ENCODE results near the gene BRDT. TPM values are rescaled to one million over a fixed set of nuclear protein-coding genes. Genes with fewer than 3 reads are reported as not detected.

Gene BRDT
- total and polyA plus RNA-seq, 2 of the 13 experiments (the other 11 are each of a cell fraction or from before 2014, with no cell fraction given): not detected

DNA sequence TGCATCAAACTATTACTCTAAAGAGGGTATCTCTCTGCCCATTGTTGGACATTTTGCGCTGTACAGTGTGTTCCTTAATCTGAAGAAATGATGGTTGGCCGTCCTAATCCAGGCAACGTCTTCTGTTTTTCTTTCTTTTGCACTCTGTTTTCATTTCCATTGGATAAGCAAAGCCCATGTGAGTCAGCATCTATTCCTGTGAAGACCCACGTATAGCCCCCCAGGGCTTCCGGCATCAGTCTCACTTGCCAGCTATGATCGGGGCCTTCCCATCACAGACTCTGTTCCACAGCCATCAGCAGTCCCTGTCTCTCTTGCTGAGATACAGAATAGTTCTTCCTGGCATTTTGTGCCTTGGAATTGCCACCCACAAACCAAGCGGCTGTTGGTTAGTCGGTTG lies 29.2 kb upstream of the BRDT start:
- POLR2A ChIA-PET: no interaction called here
- Histone ChIP-seq H3K27ac (ENCODE audit: extremely low read length, insufficient read depth, low read length) (no peak overlapping the region), H3K27me3 (ENCODE audit: control insufficient read depth in 1 of 2, insufficient read depth in 2 of 2, low read length in 2 of 2) (no peaks in the 10 kb centered on the region), H3K9ac (ENCODE audit: insufficient read depth, low read depth, low read length) (no peak overlapping the region), H3K4me3 (replicated peaks in 1 of 3; ENCODE audit: insufficient read depth in 1 of 3, low read depth in 2 of 3, low read length in 3 of 3) (no peak overlapping the region), H3K36me3 (replicated peaks in 1 of 2; ENCODE audit: control insufficient read depth in 1 of 2, insufficient read depth in 2 of 2, low read length in 2 of 2) (no peaks in the 10 kb centered on the region), H3K4me2 (ENCODE audit: low read depth, low read length) (no peak overlapping the region), H3K4me1 (ENCODE audit: insufficient read depth, low read length) (peaks cover 11% of the 10 kb centered on the region), H3K9me3 (ENCODE audit: low read length) (no peaks in the 10 kb centered on the region), H2AFZ (ENCODE audit: low read length) (no peak overlapping the region), H4K20me1 (ENCODE audit: insufficient read depth, low read length) (no peaks in the 10 kb centered on the region), H3K79me2 (ENCODE audit: insufficient read depth, low read length) (no peaks in the 10 kb centered on the region)
- in situ Hi-C loops (cut with HindIII; ENCODE audit: extremely low pct_ligation_motif_present, low pct_unique_long_range_greater_than_20kb): loop anchor here (10.0 kb wide), 1 partner anchor 305 kb away; no protein-coding TSS in a partner anchor
- DNase-seq (ENCODE audit: low spot score): no peak
- 77% methylated on average over 7 of the region's 8 CpGs for WGBS (ENCODE audit: low lambda C conversion rate)
- ATAC-seq: no peak
- TF ChIP-seq ZSCAN22 (CRISPR knock-in tag; IDR thresholded peaks at IDR 0.05) (no peak), TGIF2 (CRISPR knock-in tag; IDR thresholded peaks at IDR 0.05) (no peak), ZNF615 (CRISPR knock-in tag; IDR thresholded peaks at IDR 0.05; ENCODE audit: borderline replicate concordance) (no peak), SMARCC2 (IDR thresholded peaks at IDR 0.05) (no peak), ZNF234 (CRISPR knock-in tag; conservative IDR thresholded peaks at IDR 0.05) (no peak), ARNT (IDR thresholded peaks at IDR 0.05) (no peak), HNRNPLL (IDR thresholded peaks at IDR 0.05; ENCODE audit: low read depth, low read length, poor library complexity, severe bottlenecking) (no peak), HMG20A (CRISPR knock-in tag; IDR thresholded peaks at IDR 0.05; ENCODE audit: borderline replicate concordance) (no peak), HDAC6 (IDR thresholded peaks at IDR 0.05; ENCODE audit: low read depth, low read length) (no peak), TP53 (CRISPR knock-in tag; conservative IDR thresholded peaks at IDR 0.05) (no peak), HIVEP1 (CRISPR knock-in tag; IDR thresholded peaks at IDR 0.05) (no peak), ZNF3 (CRISPR knock-in tag; IDR thresholded peaks at IDR 0.05) (no peak), ADNP (CRISPR knock-in tag; IDR thresholded peaks at IDR 0.05) (no peak), ZNF326 (CRISPR knock-in tag; IDR thresholded peaks at IDR 0.05; ENCODE audit: borderline replicate concordance) (no peak)
- TF ChIP-seq, protein P1, sequence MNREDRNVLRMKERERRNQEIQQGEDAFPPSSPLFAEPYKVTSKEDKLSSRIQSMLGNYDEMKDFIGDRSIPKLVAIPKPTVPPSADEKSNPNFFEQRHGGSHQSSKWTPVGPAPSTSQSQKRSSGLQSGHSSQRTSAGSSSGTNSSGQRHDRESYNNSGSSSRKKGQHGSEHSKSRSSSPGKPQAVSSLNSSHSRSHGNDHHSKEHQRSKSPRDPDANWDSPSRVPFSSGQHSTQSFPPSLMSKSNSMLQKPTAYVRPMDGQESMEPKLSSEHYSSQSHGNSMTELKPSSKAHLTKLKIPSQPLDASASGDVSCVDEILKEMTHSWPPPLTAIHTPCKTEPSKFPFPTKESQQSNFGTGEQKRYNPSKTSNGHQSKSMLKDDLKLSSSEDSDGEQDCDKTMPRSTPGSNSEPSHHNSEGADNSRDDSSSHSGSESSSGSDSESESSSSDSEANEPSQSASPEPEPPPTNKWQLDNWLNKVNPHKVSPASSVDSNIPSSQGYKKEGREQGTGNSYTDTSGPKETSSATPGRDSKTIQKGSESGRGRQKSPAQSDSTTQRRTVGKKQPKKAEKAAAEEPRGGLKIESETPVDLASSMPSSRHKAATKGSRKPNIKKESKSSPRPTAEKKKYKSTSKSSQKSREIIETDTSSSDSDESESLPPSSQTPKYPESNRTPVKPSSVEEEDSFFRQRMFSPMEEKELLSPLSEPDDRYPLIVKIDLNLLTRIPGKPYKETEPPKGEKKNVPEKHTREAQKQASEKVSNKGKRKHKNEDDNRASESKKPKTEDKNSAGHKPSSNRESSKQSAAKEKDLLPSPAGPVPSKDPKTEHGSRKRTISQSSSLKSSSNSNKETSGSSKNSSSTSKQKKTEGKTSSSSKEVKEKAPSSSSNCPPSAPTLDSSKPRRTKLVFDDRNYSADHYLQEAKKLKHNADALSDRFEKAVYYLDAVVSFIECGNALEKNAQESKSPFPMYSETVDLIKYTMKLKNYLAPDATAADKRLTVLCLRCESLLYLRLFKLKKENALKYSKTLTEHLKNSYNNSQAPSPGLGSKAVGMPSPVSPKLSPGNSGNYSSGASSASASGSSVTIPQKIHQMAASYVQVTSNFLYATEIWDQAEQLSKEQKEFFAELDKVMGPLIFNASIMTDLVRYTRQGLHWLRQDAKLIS (CRISPR knock-in tag; IDR thresholded peaks at IDR 0.05): no peak
- TF ChIP-seq, protein P2, sequence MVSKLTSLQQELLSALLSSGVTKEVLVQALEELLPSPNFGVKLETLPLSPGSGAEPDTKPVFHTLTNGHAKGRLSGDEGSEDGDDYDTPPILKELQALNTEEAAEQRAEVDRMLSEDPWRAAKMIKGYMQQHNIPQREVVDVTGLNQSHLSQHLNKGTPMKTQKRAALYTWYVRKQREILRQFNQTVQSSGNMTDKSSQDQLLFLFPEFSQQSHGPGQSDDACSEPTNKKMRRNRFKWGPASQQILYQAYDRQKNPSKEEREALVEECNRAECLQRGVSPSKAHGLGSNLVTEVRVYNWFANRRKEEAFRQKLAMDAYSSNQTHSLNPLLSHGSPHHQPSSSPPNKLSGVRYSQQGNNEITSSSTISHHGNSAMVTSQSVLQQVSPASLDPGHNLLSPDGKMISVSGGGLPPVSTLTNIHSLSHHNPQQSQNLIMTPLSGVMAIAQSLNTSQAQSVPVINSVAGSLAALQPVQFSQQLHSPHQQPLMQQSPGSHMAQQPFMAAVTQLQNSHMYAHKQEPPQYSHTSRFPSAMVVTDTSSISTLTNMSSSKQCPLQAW (CRISPR knock-in tag; IDR thresholded peaks at IDR 0.05): no peak
- TF ChIP-seq, protein P3, sequence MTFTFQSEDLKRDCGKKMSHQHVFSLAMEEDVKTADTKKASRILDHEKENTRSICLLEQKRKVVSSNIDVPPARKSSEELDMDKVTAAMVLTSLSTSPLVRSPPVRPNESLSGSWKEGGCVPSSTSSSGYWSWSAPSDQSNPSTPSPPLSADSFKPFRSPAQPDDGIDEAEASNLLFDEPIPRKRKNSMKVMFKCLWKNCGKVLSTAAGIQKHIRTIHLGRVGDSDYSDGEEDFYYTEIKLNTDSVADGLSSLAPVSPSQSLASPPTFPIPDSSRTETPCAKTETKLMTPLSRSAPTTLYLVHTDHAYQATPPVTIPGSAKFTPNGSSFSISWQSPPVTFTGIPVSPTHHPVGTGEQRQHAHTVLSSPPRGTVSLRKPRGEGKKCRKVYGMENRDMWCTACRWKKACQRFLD (CRISPR knock-in tag; IDR thresholded peaks at IDR 0.05; ENCODE audit: borderline replicate concordance): no peak
- intact Hi-C loops (cut with micrococcal nuclease; ENCODE audit: unreplicated experiment): loop anchor here (10.0 kb wide), 2 partner anchors 365 to 375 kb away; partner anchors contain the start of genes GLMN and RPAP2
- FAIRE-seq: no peak
- BruUV-seq (replicated peaks): no TSS peak
- CTCF ChIA-PET (ENCODE audit: low intra/inter-chr PET ratio, low total read pairs): no interaction called here

Data from HepG2 (cell line).